Panc1 (cell line): ENCODE data around the gene MTMR12. TPM values are rescaled to one million over a fixed set of nuclear protein-coding genes. Genes with fewer than 3 reads are reported as not detected.

Experiments
- ATAC-seq: fragments of 200-7000 bp; cut with Tn5 transposase; 2 replicates; pipeline ENCODE4 v1.9.1; 2020; ENCODE audit warnings: mild to moderate bottlenecking, moderate library complexity
- Bru-seq: library from RNA; stranded (reverse); fragments of 400-500 nt; gene quantifications from one replicate; lab custom pipeline; 2021; lab: Mats Ljungman, UMichigan
- BruChase-seq, 2 experiments: library from RNA; stranded (reverse); fragments of 400-500 nt; gene quantifications; one replicate each; lab custom pipeline; 2021; lab: Mats Ljungman, UMichigan
- BruUV-seq: library from RNA; stranded (reverse); fragments of 400-500 nt; replicated peaks from 2 replicates; lab custom pipeline; 2021; lab: Mats Ljungman, UMichigan
- CTCF ChIA-PET: fragments of 300-600 bp; sonication (Branson Sonifier 250); formaldehyde crosslinking; loops from one replicate; lab custom pipeline; 2022; ENCODE audit warnings: antibody characterized with exemption; lab: Charles Lee
- POLR2A ChIA-PET: fragments of 300-600 bp; sonication (Branson Sonifier 250); formaldehyde crosslinking; loops from one replicate; lab custom pipeline; 2022; ENCODE audit warnings: antibody characterized with exemption; lab: Charles Lee
- DNase-seq: peaks from one replicate; pipeline ENCODE4 v3.0.0-alpha.2; 2010; ENCODE audit warnings: low read depth, low spot score
- H3K27ac ChIP-seq: 2 replicates; pipeline ENCODE4 v1.5.1; 2011; ENCODE audit warnings: mild to moderate bottlenecking, low read length, inconsistent platforms
- H3K27me3 ChIP-seq: fragments of 200-500 bp; sonication (Bioruptor generic); 2 replicates; pipeline ENCODE4 v1.6.0; 2014; ENCODE audit warnings: low read length, inconsistent platforms; ENCODE audit not compliant: control insufficient read depth, insufficient read depth
- H3K36me3 ChIP-seq: fragments of 200-500 bp; sonication (Bioruptor generic); 2 replicates; pipeline ENCODE4 v1.5.1; 2014; ENCODE audit warnings: inconsistent platforms, mild to moderate bottlenecking, low read length, moderate library complexity; ENCODE audit not compliant: control insufficient read depth, insufficient read depth
- H3K4me1 ChIP-seq: 2 replicates; pipeline ENCODE4 v1.5.1; 2011; ENCODE audit warnings: inconsistent platforms, mild to moderate bottlenecking, low read length, moderate library complexity; ENCODE audit not compliant: control insufficient read depth, insufficient read depth
- H3K4me3 ChIP-seq, 2 experiments: 2 replicates each; pipeline ENCODE4 v1.5.1; 2011 to 2012; ENCODE audit warnings: low read depth in 2 of 2, low read length in 2 of 2, mild to moderate bottlenecking in 2 of 2, inconsistent platforms in 1 of 2, moderate library complexity in 1 of 2
- H3K9me3 ChIP-seq: fragments of 200-500 bp; sonication (Bioruptor generic); 2 replicates; pipeline ENCODE4 v1.5.1; 2014; ENCODE audit warnings: low read depth, mild to moderate bottlenecking, inconsistent platforms, low read length, moderate library complexity; ENCODE audit not compliant: control insufficient read depth, insufficient read depth
- POLR2AphosphoS5 ChIP-seq: IDR thresholded peaks from 2 replicates; pipeline ENCODE4 v1.6.1; 2012; ENCODE audit warnings: mild to moderate bottlenecking, low read depth, low read length, moderate library complexity
- SIN3A ChIP-seq: IDR thresholded peaks from 2 replicates; pipeline ENCODE4 v1.6.1; 2012; ENCODE audit warnings: low read depth, mild to moderate bottlenecking, low read length, moderate library complexity, borderline replicate concordance; ENCODE audit not compliant: insufficient read depth
- TCF7L2 ChIP-seq: IDR thresholded peaks from 2 replicates; pipeline ENCODE4 v1.6.1; 2011; ENCODE audit warnings: mild to moderate bottlenecking, low read depth, low read length, inconsistent platforms
- in situ Hi-C: cut with HindIII; loops from 2 replicates; pipeline ENCODE4 v1.10.0; 2016; ENCODE audit warnings: low sequenced_read_pairs, low pct_unique_long_range_greater_than_20kb
- intact Hi-C: fragments of 100-400 bp; cut with micrococcal nuclease; formaldehyde crosslinking; loops from one replicate; pipeline ENCODE4 v1.10.0; 2022; ENCODE audit not compliant: unreplicated experiment
- long read RNA-seq: library from polyadenylated mRNA; unstranded; transcript quantifications from one replicate; pipeline ENCODE4 v2.0.0, GENCODE V29; 2021; ENCODE audit not compliant: unreplicated experiment
- polyA plus RNA-seq: library from polyadenylated mRNA; unstranded; fragments of >200 nt; gene quantifications from one replicate; pipeline ENCODE4 v1.2.1, GENCODE V29; 2012; ENCODE audit warnings: missing spikeins; ENCODE audit not compliant: insufficient read length
- total RNA-seq: library from RNA; stranded (reverse); gene quantifications from one replicate; pipeline ENCODE4 v1.2.1, GENCODE V29; 2021; ENCODE audit not compliant: unreplicated experiment
- TF ChIP-seq, protein P1 (sequence below): fragments of 450-650 bp; IDR thresholded peaks from 2 replicates; pipeline ENCODE4 v1.5.1; 2017; ENCODE audit warnings: mild to moderate bottlenecking
- TF ChIP-seq, protein P2 (sequence below), 2 experiments: IDR thresholded peaks; 2 replicates each; pipeline ENCODE4 v1.6.1; 2011 to 2012; ENCODE audit warnings: low read depth in 2 of 2, control low read depth in 1 of 2, low read length in 1 of 2, mild to moderate bottlenecking in 1 of 2, moderate library complexity in 1 of 2; ENCODE audit not compliant: insufficient read depth in 1 of 2

MTMR12 gene
- total RNA-seq (42.4 TPM), Bru-seq, nascent RNA (percentile 76 among the genes with signal in this experiment), BruChase-seq, experiment 1, labeled RNA remaining after a 2-hour chase (percentile 74 among the genes with signal in this experiment), BruChase-seq, experiment 2, labeled RNA remaining after a 6-hour chase (percentile 82 among the genes with signal in this experiment)
- 20.9 TPM for polyA plus RNA-seq
- long read RNA-seq, full-length matches to known transcripts = 22 of 171 reads
- long read RNA-seq, partial matches to known transcripts = 6 of 171 reads
- long read RNA-seq, other reads (novel, unspliced or antisense) = 143 of 171 reads

GRCh38 chr5:32312595-32313332 lies at the start of gene MTMR12:
Gene MTMR12 (minus strand): TSS chr5:32312939. CDS start chr5:32312838, 101 bp downstream.
- no peaks in the 10 kb centered on the region for H3K27me3 ChIP-seq
- peak within 1 kb of the TSS; percentile 93 for H3K27ac ChIP-seq
- in situ Hi-C loops = no loop called here
- BruUV-seq = no TSS peak
- intact Hi-C loops = no loop called here
- POLR2A ChIA-PET = no interaction called here
- H3K36me3 ChIP-seq = no peaks in the 10 kb centered on the region
- peak; percentile 97 for ATAC-seq
- H3K4me1 ChIP-seq = 0 out of 2 replicates have a peak, but pooled peaks cover 3% of the 10 kb centered on the region
- H3K4me3 ChIP-seq = peak within 1 kb of the TSS; percentile 71 to 80
- DNase-seq = peak; percentile 100
- H3K9me3 ChIP-seq = no peaks in the 10 kb centered on the region
- CTCF ChIA-PET = interaction anchor here (0.6 kb wide), 1 partner anchor 28 kb away, joined by 6 read pairs; no protein-coding TSS in a partner anchor
- TF ChIP-seq POLR2AphosphoS5 (no peak), SIN3A (peak; percentile 73; the same call in 1 of the 2 replicates), TCF7L2 (0 out of 2 replicates have a peak, but pooled peaks have one; percentile 19)
- TF ChIP-seq, protein P1, sequence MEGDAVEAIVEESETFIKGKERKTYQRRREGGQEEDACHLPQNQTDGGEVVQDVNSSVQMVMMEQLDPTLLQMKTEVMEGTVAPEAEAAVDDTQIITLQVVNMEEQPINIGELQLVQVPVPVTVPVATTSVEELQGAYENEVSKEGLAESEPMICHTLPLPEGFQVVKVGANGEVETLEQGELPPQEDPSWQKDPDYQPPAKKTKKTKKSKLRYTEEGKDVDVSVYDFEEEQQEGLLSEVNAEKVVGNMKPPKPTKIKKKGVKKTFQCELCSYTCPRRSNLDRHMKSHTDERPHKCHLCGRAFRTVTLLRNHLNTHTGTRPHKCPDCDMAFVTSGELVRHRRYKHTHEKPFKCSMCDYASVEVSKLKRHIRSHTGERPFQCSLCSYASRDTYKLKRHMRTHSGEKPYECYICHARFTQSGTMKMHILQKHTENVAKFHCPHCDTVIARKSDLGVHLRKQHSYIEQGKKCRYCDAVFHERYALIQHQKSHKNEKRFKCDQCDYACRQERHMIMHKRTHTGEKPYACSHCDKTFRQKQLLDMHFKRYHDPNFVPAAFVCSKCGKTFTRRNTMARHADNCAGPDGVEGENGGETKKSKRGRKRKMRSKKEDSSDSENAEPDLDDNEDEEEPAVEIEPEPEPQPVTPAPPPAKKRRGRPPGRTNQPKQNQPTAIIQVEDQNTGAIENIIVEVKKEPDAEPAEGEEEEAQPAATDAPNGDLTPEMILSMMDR = no peak
- TF ChIP-seq, protein P2, sequence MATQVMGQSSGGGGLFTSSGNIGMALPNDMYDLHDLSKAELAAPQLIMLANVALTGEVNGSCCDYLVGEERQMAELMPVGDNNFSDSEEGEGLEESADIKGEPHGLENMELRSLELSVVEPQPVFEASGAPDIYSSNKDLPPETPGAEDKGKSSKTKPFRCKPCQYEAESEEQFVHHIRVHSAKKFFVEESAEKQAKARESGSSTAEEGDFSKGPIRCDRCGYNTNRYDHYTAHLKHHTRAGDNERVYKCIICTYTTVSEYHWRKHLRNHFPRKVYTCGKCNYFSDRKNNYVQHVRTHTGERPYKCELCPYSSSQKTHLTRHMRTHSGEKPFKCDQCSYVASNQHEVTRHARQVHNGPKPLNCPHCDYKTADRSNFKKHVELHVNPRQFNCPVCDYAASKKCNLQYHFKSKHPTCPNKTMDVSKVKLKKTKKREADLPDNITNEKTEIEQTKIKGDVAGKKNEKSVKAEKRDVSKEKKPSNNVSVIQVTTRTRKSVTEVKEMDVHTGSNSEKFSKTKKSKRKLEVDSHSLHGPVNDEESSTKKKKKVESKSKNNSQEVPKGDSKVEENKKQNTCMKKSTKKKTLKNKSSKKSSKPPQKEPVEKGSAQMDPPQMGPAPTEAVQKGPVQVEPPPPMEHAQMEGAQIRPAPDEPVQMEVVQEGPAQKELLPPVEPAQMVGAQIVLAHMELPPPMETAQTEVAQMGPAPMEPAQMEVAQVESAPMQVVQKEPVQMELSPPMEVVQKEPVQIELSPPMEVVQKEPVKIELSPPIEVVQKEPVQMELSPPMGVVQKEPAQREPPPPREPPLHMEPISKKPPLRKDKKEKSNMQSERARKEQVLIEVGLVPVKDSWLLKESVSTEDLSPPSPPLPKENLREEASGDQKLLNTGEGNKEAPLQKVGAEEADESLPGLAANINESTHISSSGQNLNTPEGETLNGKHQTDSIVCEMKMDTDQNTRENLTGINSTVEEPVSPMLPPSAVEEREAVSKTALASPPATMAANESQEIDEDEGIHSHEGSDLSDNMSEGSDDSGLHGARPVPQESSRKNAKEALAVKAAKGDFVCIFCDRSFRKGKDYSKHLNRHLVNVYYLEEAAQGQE (IDR thresholded peaks at IDR 0.05; ENCODE audit: insufficient read depth in 1 of 2, low read depth in 2 of 2, low read length in 1 of 2) = no peak

DNA sequence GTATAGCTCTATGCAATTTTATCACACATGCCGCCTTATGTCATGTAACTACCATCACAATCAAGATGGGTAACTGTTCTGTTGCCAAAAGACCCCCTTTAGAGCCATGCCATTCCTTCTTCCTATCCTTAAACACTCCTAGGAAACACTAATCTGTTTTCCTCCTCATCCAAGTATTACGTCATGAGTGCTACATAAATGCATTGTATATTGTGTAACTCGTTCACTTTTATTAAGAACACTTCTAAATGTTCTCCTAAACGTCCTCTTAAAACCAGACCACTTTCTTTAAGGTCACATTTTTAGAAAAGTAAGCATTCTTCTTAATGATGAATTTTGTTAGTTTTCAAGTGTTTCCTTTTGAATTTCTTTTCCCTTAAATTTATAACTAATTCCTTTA lies 49.8 kb upstream of the MTMR12 start:
- no peak for DNase-seq
- no peak overlapping the region for H3K4me3 ChIP-seq
- POLR2A ChIA-PET = no interaction called here
- no peaks in the 10 kb centered on the region for H3K9me3 ChIP-seq
- no peak for TF ChIP-seq POLR2AphosphoS5
- TF ChIP-seq, protein P1 = no peak
- intact Hi-C loops = no loop called here
- no peaks in the 10 kb centered on the region for H3K4me1 ChIP-seq
- no peak for ATAC-seq
- in situ Hi-C loops = no loop called here
- peaks cover 34% of the 10 kb centered on the region for H3K36me3 ChIP-seq
- CTCF ChIA-PET = no interaction called here
- no peak overlapping the region for H3K27ac ChIP-seq
- no peaks in the 10 kb centered on the region for H3K27me3 ChIP-seq
- no TSS peak for BruUV-seq
